Nephron progenitor cell (in vitro differentiated cells): ENCODE results near the gene NUDT2.
"Not testable (repeated sequence)": the region's sequence is repeated elsewhere in the genome, so short reads cannot be mapped to it uniquely, and the experiment has no call there.

Source experiments
- DNase-seq: peaks from one replicate; pipeline ENCODE4 v3.0.0; 2021
- H3K27ac Mint-ChIP-seq: 2 replicates; pipeline ENCODE4 v1.8.0; 2021; ENCODE audit warnings: mild to moderate bottlenecking, moderate library complexity, mixed read lengths
- H3K27me3 Mint-ChIP-seq: 2 replicates; pipeline ENCODE4 v1.8.0; 2021; ENCODE audit warnings: mild to moderate bottlenecking, low read depth, mixed read lengths; ENCODE audit not compliant: poor library complexity
- H3K36me3 Mint-ChIP-seq: 2 replicates; pipeline ENCODE4 v1.8.0; 2021; ENCODE audit warnings: low read depth, mixed read lengths
- H3K4me1 Mint-ChIP-seq: 2 replicates; pipeline ENCODE4 v1.8.0; 2021; ENCODE audit warnings: mixed read lengths
- H3K4me3 Mint-ChIP-seq: 2 replicates; pipeline ENCODE4 v1.8.0; 2021; ENCODE audit warnings: mild to moderate bottlenecking, moderate library complexity, mixed read lengths
- H3K9me3 Mint-ChIP-seq: 2 replicates; pipeline ENCODE4 v1.8.0; 2021; ENCODE audit warnings: mild to moderate bottlenecking, moderate library complexity, mixed read lengths
- TF ChIP-seq, protein P1 (sequence below): fragments of 200-600 bp; sonication (generic); IDR thresholded peaks from 2 replicates; pipeline ENCODE4 v1.5.0; 2021; ENCODE audit warnings: antibody characterized with exemption

Gene NUDT2

DNA sequence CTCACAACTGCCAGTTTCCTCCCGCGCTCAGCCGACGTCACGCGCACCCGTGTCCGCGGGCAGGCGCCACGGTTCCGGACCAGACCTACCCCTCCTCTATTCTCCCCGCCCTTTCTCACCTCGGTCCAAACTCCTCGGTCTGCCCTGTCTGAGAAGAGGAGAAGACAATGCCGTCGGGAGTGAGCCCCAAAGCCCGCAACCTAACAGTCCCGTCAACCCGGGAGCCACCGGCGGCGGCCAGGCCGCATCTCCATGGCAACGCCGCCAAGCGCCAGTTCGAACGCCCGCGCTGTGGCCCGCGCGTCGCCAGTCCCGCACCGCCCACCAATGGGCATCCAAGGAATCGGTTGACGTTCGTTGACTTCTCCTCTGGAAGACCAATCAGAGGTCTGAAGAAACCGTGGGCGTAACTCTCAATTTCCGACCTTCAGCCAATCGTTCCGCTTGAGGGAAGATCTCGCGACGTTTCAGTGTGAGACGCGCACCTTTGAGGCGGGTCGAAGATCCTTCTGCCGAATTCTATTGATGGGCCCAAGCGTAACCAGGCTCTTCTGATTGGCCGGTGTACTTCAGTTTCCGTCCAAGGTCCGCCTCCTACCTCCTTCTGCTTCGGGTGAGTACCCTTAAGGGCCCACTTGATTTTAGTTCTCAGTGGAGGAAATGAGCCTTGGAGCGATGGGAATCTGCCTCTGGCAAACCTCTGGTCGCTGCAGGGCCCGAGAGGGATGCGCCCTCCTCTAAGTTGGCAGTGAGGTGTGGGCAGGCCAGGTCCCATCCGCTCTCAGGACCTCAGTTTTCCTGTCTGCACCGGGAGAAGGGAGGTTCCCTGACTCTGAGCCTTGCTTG is at the start of gene NUDT2, which contains the start of gene KIF24:
Gene NUDT2, plus strand, starts transcription at position 583 of the 846 bp plus-strand sequence. CDS start 9,471 bp downstream, outside the sequence.
Gene KIF24, minus strand, starts transcription at position 282 of the 846 bp plus-strand sequence. CDS start 17,922 bp downstream, outside the sequence.
- peak; percentile 95 for DNase-seq

DNA sequence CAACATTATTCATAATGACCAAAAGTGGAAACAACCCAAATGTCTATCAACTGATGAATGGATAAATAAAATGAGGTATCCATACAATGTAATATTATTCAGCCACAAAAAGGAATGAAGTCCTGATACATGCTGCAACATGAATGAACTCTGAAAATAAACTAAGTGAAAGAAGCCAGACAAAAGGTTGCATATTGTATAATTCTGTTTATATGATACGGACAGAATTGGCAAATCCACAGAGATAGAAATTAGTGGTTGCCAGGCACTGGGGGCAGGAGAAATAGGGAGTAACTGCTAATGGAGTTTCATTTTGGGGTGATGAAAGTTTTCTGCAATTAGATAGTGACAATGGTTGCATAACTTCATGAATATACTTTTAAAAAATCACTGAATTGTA is 47.3 kb upstream of the NUDT2 start:
- Mint-ChIP-seq H3K27me3 (no peaks in the 10 kb centered on the region), H3K9me3 (no peaks in the 10 kb centered on the region), H3K4me3 (no peak overlapping the region), H3K36me3 (peaks cover 24% of the 10 kb centered on the region), H3K27ac (no peak overlapping the region), H3K4me1 (peaks cover 12% of the 10 kb centered on the region)
- DNase-seq, result no peak
- TF ChIP-seq, protein P1, sequence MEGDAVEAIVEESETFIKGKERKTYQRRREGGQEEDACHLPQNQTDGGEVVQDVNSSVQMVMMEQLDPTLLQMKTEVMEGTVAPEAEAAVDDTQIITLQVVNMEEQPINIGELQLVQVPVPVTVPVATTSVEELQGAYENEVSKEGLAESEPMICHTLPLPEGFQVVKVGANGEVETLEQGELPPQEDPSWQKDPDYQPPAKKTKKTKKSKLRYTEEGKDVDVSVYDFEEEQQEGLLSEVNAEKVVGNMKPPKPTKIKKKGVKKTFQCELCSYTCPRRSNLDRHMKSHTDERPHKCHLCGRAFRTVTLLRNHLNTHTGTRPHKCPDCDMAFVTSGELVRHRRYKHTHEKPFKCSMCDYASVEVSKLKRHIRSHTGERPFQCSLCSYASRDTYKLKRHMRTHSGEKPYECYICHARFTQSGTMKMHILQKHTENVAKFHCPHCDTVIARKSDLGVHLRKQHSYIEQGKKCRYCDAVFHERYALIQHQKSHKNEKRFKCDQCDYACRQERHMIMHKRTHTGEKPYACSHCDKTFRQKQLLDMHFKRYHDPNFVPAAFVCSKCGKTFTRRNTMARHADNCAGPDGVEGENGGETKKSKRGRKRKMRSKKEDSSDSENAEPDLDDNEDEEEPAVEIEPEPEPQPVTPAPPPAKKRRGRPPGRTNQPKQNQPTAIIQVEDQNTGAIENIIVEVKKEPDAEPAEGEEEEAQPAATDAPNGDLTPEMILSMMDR, result no peak

More for the DNA sequence above, at the start of gene NUDT2, which contains the start of gene KIF24:
- Mint-ChIP-seq H3K4me1 (peaks cover 48% of the 10 kb centered on the region), H3K36me3 (no peaks in the 10 kb centered on the region), H3K27me3 (peaks cover 2% of the 10 kb centered on the region), H3K9me3 (no peaks in the 10 kb centered on the region), H3K4me3 (peak within 1 kb of the TSS; percentile 99), H3K27ac (peak within 1 kb of the TSS; percentile 99)
- TF ChIP-seq, protein P1, result no peak

DNA sequence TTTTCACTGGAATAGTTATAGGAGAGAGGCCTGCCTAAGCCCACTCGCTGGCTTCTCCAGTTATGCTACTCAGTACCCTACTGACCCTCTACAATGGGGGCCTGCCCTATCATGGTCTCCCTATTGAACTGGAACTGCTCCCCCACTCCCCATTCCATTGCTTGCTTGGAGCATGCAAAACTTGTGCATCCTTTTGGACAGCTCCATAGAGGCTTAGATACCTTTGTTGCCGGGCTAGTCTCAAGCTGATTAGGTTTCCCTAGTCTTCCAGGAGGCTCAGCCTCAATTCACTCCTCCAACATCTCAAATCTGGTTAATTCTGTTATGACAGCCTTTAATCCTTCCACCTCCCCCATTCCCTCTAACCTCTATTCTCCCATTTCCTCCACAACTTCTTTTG is 40.2 kb upstream of the NUDT2 start:
- Mint-ChIP-seq H3K27ac (no peak overlapping the region), H3K36me3 (peaks cover 22% of the 10 kb centered on the region), H3K4me1 (no peaks in the 10 kb centered on the region), H3K9me3 (no peaks in the 10 kb centered on the region), H3K4me3 (no peak overlapping the region), H3K27me3 (no peaks in the 10 kb centered on the region)
- no peak for DNase-seq
- TF ChIP-seq, protein P1, result no peak

DNA sequence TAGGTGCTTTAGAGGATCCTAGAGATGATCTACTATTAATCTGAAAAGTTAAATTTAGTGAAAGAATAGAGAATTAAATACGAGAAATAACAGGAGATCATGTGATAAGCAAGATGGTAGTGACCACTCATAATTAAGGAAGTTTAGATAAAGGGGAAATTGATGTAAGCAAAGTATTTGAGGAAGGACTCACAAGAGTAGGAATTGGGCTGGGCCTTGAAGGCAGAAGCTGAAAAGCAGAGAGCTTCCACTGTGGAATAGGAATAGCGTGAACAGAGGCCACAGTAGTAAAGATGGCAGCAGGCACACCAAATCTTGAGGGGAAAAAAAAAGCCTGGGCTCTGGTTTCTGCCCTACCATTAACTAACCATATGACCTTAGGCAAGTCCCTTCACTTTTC is 38.3 kb upstream of the NUDT2 start:
- no peak overlapping the region for H3K4me3 Mint-ChIP-seq
- H3K4me1 Mint-ChIP-seq, result no peaks in the 10 kb centered on the region
- H3K36me3 Mint-ChIP-seq, result peaks cover 20% of the 10 kb centered on the region
- DNase-seq, result no peak
- no peaks in the 10 kb centered on the region for H3K27me3 Mint-ChIP-seq
- H3K27ac Mint-ChIP-seq, result no peak overlapping the region
- peaks cover 5% of the 10 kb centered on the region for H3K9me3 Mint-ChIP-seq
- TF ChIP-seq, protein P1, result no peak

DNA sequence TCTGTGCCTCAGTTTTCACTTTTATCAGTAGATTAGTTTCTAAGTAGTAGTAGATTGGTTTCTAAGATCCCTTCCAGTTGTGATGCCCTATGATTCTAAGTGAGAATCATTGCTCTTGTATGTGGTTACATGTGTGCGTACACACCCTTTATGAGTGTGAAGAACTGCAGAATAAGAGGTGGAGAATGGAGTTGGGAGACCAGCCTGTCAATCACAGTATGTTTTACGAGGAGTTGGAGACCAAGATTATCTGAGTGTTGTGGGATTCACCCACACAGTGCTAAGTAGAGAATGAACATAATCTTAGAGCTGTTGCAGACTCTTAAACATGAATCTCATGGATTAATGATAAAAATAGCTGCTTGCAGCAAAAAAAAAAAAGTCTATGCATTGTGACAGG is 37.9 kb upstream of the NUDT2 start:
- Mint-ChIP-seq H3K27me3 (no peaks in the 10 kb centered on the region), H3K27ac (no peak overlapping the region), H3K36me3 (peaks cover 18% of the 10 kb centered on the region), H3K4me3 (no peak overlapping the region), H3K9me3 (peaks cover 5% of the 10 kb centered on the region), H3K4me1 (no peaks in the 10 kb centered on the region)
- TF ChIP-seq, protein P1, result no peak
- no peak for DNase-seq

DNA sequence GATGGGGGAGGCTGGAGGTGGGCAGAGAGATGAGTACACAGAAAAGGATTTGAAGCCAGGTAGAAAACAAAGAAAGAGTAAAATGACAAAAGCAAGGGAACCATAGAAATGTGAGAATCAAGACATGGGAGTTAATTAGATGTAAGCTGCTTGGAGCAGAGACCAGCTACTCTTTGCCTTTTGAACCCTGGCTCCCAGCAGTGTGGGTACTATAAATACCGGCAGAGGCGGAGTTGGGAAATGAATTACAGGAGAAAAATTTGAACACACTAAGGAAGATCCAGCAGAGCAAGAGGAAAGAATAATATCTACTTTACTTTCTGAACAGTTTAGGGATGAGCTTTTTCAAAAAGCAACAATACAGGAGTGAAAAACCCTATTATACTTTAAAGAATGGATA is 36.8 kb upstream of the NUDT2 start:
- Mint-ChIP-seq H3K27me3 (no peaks in the 10 kb centered on the region), H3K36me3 (peaks cover 18% of the 10 kb centered on the region), H3K4me1 (no peaks in the 10 kb centered on the region), H3K4me3 (no peak overlapping the region), H3K27ac (no peak overlapping the region), H3K9me3 (peaks cover 5% of the 10 kb centered on the region)
- no peak for DNase-seq
- TF ChIP-seq, protein P1, result no peak

DNA sequence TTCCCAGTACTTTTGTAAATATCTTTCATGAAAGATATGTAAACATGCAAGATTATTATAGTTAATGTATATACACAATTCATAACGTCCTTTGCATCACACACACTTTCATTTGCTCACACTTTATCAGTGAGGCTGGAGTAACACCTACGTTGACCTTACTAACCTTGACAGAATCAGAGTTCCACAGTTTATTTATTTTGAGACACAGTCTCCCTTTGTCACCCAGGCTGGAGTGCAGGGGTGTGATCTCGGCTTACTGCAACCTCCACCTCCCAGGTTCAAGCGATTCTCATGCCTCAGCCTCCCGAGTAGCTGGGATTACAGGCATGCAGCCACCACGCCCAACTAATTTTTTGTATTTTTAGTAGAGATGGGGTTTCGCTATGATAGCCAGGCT is 28.3 kb upstream of the NUDT2 start:
- H3K27me3 Mint-ChIP-seq, H3K36me3 Mint-ChIP-seq, DNase-seq, H3K4me1 Mint-ChIP-seq, H3K27ac Mint-ChIP-seq, H3K4me3 Mint-ChIP-seq, H3K9me3 Mint-ChIP-seq: not testable (repeated sequence)

DNA sequence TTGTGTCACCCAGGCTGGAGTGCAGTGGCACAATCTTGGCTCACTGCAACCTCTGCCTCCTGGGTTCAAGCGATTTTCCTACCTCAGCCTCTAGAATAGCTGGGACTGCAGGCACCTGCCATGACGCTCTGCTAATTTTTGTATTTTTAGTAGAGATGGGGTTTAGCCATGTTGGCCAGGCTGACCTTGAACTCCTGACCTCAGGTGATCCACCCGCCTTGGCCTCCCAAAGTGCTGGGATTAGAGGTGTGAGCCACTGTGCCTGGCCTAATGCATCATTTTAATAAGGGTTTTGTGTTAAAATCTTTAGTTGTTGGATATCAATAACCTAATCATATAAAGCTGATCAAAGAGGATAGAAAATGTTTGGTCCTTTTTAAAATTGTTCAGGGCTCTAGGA is 21.1 kb upstream of the NUDT2 start:
- not testable (repeated sequence) for H3K4me3 Mint-ChIP-seq, H3K36me3 Mint-ChIP-seq, H3K27me3 Mint-ChIP-seq, H3K9me3 Mint-ChIP-seq, H3K27ac Mint-ChIP-seq, DNase-seq
- H3K4me1 Mint-ChIP-seq, result peaks cover 10% of the 10 kb centered on the region
